ENCODE data around the gene CDAN1.

DNA sequence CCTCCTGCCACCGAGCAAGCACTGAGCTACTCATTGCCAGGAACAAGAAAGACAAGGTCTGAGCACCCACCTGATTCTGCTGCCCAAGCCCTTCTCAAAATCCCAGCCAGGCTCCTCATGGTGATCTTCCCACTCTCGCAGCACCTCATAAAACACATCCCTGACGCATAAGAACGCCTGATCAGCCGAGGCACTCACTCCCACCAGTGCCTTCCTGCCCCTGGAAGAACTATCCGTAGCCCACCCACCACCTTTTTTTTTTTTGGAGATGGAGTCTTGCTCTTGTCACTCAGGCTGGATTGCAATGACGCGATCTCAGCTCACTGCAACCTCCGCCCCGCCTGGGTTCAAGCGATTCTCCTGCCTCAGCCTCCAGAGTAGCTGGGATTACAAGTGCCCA, 3.9 kb downstream of the CDAN1 start:
- TF ChIP-seq, protein P1, sequence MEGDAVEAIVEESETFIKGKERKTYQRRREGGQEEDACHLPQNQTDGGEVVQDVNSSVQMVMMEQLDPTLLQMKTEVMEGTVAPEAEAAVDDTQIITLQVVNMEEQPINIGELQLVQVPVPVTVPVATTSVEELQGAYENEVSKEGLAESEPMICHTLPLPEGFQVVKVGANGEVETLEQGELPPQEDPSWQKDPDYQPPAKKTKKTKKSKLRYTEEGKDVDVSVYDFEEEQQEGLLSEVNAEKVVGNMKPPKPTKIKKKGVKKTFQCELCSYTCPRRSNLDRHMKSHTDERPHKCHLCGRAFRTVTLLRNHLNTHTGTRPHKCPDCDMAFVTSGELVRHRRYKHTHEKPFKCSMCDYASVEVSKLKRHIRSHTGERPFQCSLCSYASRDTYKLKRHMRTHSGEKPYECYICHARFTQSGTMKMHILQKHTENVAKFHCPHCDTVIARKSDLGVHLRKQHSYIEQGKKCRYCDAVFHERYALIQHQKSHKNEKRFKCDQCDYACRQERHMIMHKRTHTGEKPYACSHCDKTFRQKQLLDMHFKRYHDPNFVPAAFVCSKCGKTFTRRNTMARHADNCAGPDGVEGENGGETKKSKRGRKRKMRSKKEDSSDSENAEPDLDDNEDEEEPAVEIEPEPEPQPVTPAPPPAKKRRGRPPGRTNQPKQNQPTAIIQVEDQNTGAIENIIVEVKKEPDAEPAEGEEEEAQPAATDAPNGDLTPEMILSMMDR (IDR thresholded peaks at IDR 0.05; ENCODE audit: poor library complexity, severe bottlenecking), result no peak
- no peak for TF ChIP-seq EP300 (conservative IDR thresholded peaks at IDR 0.05; ENCODE audit: poor library complexity, severe bottlenecking)

Measured in neural cell (in vitro differentiated cells).